ENCODE measurements around the gene CD93. TPM values are rescaled to one million over a fixed set of nuclear protein-coding genes. Genes with fewer than 3 reads are reported as not detected.

Gene CD93
- total and polyA plus RNA-seq, 4 donors = 1.5 to 16.0 (median 11.9) TPM

DNA sequence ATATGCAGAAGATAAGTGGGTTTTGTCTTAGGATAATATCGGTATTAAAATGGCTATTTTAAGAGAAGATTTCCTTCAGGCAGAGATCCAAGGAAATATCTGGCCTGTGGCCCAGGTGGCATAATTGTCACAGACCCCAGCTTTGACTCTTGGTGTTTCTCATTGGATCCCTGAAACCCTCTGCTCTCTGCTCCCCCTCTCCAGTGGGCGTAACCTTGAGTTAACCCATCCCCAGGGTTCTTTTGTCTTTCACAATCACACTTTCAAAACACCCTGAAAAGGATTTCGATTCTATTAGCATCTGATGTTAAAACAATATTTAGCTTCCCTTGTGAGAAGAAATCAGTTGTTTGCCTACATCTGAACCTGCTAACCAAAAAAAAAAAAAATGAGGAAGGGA, 43.9 kb downstream of the CD93 start:
- H3K9ac ChIP-seq (ENCODE audit: low read depth in 1 of 2, low read length in 2 of 2) = no peak overlapping the region
- 44% methylated on average over 3 of the region's 3 CpGs for WGBS
- TF ChIP-seq RXRA (IDR thresholded peaks at IDR 0.05) (no peak), JUND (IDR thresholded peaks at IDR 0.05) (no peak), HNF4G (IDR thresholded peaks at IDR 0.05) (no peak), EGR1 (IDR thresholded peaks at IDR 0.05; ENCODE audit: low read depth in 2 of 2) (no peak), TAF1 (conservative IDR thresholded peaks at IDR 0.05) (no peak), YY1 (IDR thresholded peaks at IDR 0.05) (no peak)
- TF ChIP-seq, protein P1, sequence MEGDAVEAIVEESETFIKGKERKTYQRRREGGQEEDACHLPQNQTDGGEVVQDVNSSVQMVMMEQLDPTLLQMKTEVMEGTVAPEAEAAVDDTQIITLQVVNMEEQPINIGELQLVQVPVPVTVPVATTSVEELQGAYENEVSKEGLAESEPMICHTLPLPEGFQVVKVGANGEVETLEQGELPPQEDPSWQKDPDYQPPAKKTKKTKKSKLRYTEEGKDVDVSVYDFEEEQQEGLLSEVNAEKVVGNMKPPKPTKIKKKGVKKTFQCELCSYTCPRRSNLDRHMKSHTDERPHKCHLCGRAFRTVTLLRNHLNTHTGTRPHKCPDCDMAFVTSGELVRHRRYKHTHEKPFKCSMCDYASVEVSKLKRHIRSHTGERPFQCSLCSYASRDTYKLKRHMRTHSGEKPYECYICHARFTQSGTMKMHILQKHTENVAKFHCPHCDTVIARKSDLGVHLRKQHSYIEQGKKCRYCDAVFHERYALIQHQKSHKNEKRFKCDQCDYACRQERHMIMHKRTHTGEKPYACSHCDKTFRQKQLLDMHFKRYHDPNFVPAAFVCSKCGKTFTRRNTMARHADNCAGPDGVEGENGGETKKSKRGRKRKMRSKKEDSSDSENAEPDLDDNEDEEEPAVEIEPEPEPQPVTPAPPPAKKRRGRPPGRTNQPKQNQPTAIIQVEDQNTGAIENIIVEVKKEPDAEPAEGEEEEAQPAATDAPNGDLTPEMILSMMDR (IDR thresholded peaks at IDR 0.05; ENCODE audit: low read depth, low read length, missing input control) = no peak
- TF ChIP-seq, protein P2, sequence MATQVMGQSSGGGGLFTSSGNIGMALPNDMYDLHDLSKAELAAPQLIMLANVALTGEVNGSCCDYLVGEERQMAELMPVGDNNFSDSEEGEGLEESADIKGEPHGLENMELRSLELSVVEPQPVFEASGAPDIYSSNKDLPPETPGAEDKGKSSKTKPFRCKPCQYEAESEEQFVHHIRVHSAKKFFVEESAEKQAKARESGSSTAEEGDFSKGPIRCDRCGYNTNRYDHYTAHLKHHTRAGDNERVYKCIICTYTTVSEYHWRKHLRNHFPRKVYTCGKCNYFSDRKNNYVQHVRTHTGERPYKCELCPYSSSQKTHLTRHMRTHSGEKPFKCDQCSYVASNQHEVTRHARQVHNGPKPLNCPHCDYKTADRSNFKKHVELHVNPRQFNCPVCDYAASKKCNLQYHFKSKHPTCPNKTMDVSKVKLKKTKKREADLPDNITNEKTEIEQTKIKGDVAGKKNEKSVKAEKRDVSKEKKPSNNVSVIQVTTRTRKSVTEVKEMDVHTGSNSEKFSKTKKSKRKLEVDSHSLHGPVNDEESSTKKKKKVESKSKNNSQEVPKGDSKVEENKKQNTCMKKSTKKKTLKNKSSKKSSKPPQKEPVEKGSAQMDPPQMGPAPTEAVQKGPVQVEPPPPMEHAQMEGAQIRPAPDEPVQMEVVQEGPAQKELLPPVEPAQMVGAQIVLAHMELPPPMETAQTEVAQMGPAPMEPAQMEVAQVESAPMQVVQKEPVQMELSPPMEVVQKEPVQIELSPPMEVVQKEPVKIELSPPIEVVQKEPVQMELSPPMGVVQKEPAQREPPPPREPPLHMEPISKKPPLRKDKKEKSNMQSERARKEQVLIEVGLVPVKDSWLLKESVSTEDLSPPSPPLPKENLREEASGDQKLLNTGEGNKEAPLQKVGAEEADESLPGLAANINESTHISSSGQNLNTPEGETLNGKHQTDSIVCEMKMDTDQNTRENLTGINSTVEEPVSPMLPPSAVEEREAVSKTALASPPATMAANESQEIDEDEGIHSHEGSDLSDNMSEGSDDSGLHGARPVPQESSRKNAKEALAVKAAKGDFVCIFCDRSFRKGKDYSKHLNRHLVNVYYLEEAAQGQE (IDR thresholded peaks at IDR 0.05) = no peak
- TF ChIP-seq, protein P3, sequence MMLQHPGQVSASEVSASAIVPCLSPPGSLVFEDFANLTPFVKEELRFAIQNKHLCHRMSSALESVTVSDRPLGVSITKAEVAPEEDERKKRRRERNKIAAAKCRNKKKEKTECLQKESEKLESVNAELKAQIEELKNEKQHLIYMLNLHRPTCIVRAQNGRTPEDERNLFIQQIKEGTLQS (IDR thresholded peaks at IDR 0.05) = no peak
- no peak overlapping the region for H3K27ac ChIP-seq (ENCODE audit: low read depth in 1 of 2, low read length in 2 of 2)
- H3K4me3 ChIP-seq (ENCODE audit: low read depth in 1 of 3, low read length in 3 of 3) = no peak overlapping the region
- H3K27me3 ChIP-seq (ENCODE audit: control insufficient read depth in 4 of 4, insufficient read depth in 4 of 4, low read length in 3 of 4) = peaks cover 0 to 4% (median 2%) of the 10 kb centered on the region in 4 donors
- H3K36me3 ChIP-seq (ENCODE audit: control insufficient read depth in 4 of 4, insufficient read depth in 3 of 4, low read depth in 1 of 4, low read length in 3 of 4) = no peaks in the 10 kb centered on the region
- DNase-seq (ENCODE audit: low spot score) = no peak
- H3K4me1 ChIP-seq (ENCODE audit: control insufficient read depth in 4 of 4, insufficient read depth in 4 of 4, low read length in 3 of 4) = peaks cover 0 to 2% (median 0%) of the 10 kb centered on the region in 4 donors
- H3K9me3 ChIP-seq (ENCODE audit: control insufficient read depth in 4 of 4, low read length in 3 of 4) = peaks cover 0 to 2% (median 0%) of the 10 kb centered on the region in 4 donors

DNA sequence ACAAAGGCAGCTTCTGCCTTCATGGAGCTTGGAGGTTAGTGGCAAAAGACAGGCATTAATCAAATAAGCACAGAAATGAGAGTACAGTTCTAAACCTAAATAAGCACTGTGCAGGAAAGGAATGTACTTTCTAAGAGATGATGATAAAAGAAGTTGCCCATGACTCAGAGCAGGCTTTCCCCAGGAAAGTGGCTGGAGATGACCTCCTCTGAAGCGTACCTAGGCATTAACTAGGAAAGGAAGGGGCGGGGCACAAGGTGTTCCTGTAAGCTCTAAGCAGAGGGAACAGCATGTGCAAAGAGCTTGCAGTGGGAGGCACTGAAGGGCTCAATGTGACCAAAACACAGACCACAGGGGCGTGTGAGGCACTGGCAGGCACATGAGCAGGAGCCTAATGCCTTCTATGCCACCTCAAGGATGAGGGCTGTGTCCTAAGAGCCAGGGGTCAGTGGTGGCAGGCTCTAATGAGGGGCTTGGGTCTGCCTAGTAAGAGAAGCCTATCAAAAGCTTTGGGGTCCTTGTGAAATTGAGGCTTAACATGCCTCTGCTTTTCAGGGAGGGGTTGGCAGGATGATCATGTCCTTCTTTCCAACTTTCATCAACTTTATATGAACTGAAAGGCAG, 46.1 kb downstream of the CD93 start:
- H3K27me3 ChIP-seq (ENCODE audit: control insufficient read depth in 4 of 4, insufficient read depth in 4 of 4, low read length in 3 of 4) = peaks cover 0 to 3% (median 2%) of the 10 kb centered on the region in 4 donors
- no peaks in the 10 kb centered on the region for H3K4me1 ChIP-seq (ENCODE audit: control insufficient read depth in 4 of 4, insufficient read depth in 4 of 4, low read length in 3 of 4)
- no peak overlapping the region for H3K27ac ChIP-seq (ENCODE audit: low read depth in 1 of 2, low read length in 2 of 2)
- H3K4me3 ChIP-seq (ENCODE audit: low read depth in 1 of 3, low read length in 3 of 3) = no peak overlapping the region
- WGBS = 47% methylated on average over 3 of the region's 3 CpGs
- no peak overlapping the region for H3K9ac ChIP-seq (ENCODE audit: low read depth in 1 of 2, low read length in 2 of 2)
- no peak for TF ChIP-seq SP1 (IDR thresholded peaks at IDR 0.05)
- no peak for TF ChIP-seq FOXA1 (IDR thresholded peaks at IDR 0.05)
- no peak for TF ChIP-seq JUND (IDR thresholded peaks at IDR 0.05)
- TF ChIP-seq HNF4G (IDR thresholded peaks at IDR 0.05) = no peak
- TF ChIP-seq, protein P2 (IDR thresholded peaks at IDR 0.05) = no peak
- peaks cover 0 to 2% (median 0%) of the 10 kb centered on the region in 4 donors for H3K9me3 ChIP-seq (ENCODE audit: control insufficient read depth in 4 of 4, low read length in 3 of 4)
- H3K36me3 ChIP-seq (ENCODE audit: control insufficient read depth in 4 of 4, insufficient read depth in 3 of 4, low read depth in 1 of 4, low read length in 3 of 4) = no peaks in the 10 kb centered on the region
- DNase-seq (ENCODE audit: low spot score) = no peak
